ELF-1 (cell line): ENCODE measurements around the gene CEACAM21.

Experiments used
- DNase-seq: peaks from one replicate; pipeline ENCODE4 v3.0.0-alpha.2; 2016; ENCODE audit warnings: low read depth, low spot score

CEACAM21 gene

DNA sequence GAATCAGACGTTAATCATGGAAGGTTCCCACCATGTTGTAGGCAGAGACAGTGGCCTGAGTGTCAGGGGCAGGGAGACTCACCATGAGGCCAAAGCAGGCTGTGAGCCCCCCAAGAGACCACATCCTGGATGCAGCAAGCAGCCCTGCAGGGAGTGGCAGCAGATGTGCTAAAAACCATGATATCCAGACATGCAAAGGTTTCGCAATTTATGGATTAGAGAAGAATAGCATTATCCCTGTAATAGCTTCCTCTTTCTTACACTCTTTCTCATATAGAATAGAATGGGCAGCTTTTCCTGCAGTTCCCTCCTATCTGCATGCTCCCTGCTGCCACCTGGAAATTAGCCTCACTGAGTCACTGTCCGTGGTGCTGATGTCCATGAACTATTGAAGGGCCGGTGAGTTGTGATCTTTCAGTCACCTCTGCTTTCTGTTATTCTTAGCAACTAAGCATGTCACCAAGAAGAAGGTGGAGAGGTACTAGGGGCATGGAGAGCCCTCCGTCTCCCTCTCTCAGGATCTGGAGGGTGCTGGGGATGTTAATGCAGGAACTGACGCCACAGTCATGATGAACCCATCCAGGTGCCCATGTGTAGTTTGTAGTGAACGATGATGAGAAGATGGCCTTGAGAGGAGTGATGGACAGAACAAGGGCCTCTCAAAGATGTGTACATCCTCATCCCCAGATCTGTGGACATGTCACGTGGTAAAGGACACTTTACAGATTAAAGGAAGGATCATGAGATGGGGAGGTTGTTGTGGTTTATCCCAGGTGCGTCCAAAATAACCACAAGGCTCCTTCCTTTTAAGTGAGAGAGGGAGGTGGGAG is 41.0 kb downstream of the CEACAM21 start:
- DNase-seq: peak; percentile 4

DNA sequence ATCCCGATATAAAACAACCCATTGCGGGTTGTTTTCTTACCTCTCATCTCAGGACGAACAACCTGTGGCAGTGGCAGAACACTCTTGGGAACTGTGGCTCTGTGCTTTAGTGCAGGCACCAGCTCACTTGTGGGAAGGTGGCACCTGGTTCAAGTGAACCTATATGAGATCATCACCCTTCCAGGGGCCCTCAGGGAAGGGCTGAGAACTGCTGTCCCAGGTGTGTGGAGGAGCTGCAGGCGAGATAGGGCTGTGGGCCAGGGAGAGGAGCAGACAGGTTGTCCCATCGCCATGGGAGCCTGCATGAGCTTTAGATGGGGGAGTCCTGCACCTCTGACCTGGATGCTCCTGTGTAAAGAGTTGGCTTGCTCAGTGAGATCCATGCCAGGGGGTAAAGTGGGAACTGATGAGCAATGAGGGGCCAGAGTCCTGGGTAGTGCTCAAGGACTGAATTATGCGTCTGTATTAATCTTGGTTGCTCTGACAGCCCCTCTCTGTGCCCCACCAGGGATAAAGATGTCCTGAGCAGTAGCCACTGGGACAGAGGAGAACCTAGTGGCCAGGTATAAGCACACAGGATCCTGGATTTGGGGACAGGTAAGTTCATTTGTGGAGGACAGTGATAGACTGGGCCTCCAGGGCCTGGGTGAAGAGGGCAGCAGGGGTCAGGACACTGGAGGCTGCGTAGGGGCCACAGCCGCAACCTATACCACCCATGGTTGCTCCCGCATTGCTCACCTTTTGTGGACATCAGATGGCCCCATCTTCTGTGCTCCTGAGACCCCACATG is 42.2 kb downstream of the CEACAM21 start:
- DNase-seq: no peak

DNA sequence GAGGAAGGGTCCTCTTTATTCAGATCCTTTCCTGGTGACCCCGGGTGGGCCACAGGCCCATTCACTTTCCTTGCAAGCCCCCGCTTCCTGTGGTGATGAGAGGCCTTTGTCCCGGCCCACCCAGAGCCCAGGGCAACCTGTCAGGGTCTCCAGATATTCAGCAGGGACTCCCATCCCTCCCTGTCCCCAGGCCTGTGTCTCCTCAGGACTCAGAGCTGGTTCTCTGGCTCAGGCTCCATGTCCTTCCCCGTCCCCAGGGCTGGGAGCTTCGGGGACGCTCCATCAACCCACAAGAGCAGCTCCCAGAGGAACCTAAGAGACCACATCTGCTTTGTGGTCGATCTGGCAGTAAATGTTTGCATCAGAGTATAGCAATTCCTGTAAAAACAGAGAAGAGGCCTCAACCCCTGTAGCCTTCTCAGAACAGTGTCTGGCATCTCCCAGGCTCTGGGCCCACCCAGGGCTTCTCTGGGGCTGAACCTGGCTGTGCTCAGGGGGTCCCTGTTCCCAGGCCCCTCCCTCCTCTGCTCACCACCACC is 43.1 kb downstream of the CEACAM21 start:
- no peak for DNase-seq

DNA sequence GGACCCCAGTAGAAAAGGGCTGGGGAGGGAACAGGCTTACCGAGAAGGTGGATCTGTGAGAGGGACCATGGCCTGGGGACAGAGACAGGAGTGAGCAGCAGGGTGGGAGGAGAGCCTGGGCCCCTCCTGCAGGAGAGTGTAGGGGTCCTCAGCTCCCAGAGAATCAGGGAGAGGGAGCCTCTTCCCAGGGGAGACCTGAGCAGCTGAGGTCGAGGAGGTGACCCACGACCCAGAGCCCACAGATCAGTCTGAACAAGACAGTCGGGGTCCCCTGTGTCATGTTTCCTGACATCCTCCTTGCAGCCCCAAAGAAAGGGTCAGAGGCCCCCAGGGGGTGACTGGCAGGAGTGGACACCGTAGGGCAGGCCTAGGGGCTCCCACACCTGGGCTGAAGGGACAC is 44.2 kb downstream of the CEACAM21 start:
- no peak for DNase-seq

DNA sequence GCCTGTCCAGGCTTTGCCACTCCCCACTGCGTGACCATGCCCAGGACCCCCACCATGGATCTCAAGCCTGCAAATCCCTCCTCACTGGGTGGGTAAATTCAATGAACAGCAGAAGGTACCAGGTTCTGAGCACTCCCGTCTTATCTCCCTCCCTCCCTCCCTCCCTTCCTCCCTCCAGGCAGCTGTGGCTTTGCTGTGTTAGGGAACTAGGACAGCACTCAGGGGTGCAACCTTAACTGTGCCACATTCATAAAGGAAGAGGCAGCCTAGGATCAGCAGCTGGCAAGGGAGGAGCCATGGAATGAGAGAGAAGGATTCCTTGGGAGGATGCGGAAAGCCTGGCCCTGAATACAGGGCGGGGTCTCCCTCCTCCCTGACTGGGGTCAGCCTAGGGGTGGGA is 45.3 kb downstream of the CEACAM21 start:
- no peak for DNase-seq

DNA sequence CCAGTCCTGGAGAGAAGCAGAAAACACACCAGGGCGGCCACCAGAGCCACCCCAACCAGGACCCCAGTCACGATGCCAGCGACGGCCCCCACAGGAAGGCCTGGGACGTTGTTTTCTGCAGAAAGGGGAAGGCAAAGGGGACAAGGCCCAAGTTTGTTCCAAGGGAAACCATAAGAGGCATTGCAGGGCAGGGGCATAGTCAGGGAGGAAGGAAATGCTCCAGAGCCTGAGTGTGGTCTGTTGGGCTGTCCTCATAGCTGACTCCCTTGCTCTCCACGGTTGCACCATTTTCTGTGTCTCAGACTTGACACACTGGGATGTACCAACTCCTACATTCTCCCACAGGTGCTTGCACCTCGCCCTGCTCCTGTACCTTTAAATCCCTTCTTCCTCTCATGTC is 45.7 kb downstream of the CEACAM21 start:
- DNase-seq: no peak

DNA sequence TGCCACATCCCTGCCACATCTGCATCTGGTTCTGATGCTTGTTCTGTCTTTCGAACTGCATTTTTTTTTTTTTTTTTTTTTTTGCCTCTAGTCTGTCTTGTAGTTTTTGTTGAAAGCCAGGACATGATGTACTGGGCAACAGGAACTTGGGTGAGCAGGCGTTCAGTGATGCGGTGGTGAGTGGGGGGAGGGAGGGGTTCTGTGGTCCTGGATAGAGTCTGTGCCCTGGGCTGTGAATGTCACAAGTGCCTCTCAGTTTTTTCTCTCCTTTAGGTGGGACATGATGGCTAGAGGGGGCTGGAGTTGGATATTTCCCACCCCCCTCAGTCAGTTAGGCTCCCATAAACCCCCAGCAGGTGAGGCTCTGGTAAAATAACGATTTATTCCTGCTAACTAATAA is 47.4 kb downstream of the CEACAM21 start:
- DNase-seq: no peak

DNA sequence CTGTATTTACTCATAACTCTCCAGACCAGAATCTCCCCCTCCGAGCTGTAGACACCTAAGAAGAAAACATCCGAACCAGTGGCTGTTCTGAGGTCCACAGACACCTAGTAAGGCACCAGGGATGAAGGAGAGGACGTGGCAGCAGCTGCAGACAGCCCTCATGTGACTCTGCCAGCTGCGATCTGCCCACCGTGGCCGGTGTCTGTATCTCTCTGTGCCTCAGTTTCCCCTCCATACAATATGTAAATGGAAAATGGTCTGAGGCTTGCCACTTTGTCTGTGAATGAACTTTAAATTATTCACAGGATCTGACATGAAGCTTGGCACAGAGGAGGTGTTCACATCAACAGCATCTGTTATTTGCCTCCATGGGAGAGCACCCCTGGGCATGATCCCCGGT is 48.5 kb downstream of the CEACAM21 start:
- DNase-seq: no peak

DNA sequence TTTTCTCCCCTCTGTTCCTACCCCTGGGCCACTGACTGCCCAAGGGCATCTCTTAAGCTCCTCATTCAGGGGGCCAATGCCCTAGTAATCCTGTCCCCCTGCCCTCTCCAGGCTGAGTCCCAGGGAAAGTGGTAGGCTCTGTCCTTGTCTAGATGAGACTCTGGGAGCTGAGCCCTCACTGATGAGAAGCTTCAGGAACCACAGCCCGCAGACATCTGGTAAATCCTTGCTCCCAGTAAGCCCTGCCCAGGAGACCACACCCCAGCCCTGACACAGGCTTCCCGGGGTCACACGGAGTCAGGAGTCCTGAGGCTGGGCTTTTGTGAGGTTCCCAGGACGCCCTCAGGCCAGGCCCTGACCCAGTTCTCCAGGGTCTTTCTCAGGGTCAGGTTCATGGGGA is 49.0 kb downstream of the CEACAM21 start:
- no peak for DNase-seq

DNA sequence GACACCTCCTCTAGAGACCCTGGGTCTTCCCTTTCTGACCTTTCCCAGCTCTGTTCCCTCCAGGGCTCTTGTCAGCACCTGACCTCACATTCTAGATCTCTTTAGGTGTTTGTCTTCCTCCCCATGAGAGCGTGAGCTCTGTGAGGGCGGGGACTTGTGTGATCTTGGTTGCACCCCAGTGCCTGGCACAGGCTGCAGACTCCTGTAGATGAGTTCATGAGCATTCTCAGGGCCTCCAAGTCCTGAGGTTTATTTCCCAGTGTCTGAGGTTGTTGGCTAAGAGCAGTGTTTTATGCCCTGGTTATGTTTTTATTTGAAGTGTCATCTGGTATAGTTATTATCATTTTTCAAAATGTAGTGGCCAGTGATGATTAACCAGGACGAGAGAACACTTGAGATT is 50.3 kb downstream of the CEACAM21 start:
- no peak for DNase-seq

DNA sequence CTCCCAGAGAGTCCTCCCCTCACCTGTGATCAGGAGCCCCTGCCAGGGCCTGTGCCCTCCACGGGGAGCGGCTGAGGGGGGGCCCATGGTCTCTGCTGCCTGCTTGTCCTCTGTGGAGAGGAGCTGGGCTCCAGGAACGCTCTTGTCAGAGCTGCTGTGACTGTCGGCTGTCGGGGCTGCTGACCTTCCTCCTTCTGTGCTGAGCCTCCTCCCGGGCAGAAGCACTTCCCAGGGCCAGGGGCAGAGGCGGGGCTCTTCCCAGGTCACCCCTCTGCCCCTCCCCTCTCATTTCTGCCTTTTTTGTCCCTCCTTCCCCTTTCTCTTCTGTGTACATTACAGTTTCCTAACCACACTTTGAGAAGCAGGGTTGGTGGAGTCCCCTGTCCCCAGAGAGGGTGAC is 50.9 kb downstream of the CEACAM21 start, which contains the start of gene CEACAM4:
CEACAM4 (minus strand) TSS at position 198 of the 400 bp plus-strand sequence; CDS start at position 87, 111 bp downstream.
- DNase-seq: no peak

DNA sequence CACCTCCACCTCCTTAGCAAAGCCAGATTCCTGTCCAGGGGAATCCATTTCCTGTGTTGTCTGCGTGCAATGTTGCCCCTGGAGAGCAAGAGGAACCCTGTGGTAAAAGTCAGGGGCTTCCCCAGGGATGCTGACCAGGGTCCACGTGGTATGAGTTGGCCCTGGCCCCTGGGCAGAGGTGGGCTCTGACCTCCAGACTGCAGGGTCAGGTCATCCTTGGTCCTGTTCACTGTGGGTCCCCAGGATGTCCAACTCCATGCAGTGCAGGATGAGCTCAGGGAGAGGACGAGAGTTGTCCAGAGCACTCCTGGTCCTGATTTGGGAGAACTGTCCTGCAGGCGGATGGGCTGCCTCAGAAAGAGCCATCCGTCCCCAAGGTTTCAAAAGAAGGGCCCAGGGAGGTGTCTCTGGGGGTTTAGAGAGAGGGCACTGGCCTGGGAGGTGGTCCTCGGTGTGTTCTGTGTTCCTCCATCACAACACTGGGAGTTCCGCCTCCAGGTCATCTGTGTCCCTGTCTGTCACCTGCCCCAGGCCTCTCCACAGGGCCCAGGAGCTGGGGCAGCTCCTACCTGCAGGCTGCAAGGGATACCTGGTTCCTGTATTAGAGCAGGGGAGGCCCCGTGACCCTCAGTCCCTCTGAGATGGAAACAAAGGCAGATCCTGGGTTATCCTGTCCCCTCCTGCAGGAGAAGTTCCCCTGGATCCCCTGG is 52.2 kb downstream of the CEACAM21 start:
- DNase-seq: no peak
